Natural killer cell (primary cell): Measurements from ENCODE around the gene ASIC2. TPM values are rescaled to one million over a fixed set of nuclear protein-coding genes. Genes with fewer than 3 reads are reported as not detected.

Experiments
- ATAC-seq, 3 donors: fragments of 150-1000 bp in 2 of 3; fragments of 200-7000 bp in 1 of 3; cut with Tn5 transposase; 1 replicate in 1 of 3; 2 replicates in 2 of 3; pipeline ENCODE4 v1.10.0; 2021; ENCODE audit warnings: mild to moderate bottlenecking in 2 of 3, moderate library complexity in 2 of 3
- DNase-seq, 2 donors: peaks; one replicate each; pipeline versions ENCODE4 v3.0.0 to v3.0.0-alpha.2; 2013 to 2021; ENCODE audit warnings: mixed read lengths in 1 of 2
- H3K27ac ChIP-seq: one replicate; pipeline ENCODE4 v1.5.1; 2013; ENCODE audit warnings: mild to moderate bottlenecking, low read length
- H3K27me3 ChIP-seq: one replicate; pipeline ENCODE4 v1.6.1; 2013; ENCODE audit warnings: low read length; ENCODE audit not compliant: control insufficient read depth, insufficient read depth
- H3K36me3 ChIP-seq: one replicate; pipeline ENCODE4 v1.6.1; 2013; ENCODE audit warnings: low read length; ENCODE audit not compliant: control insufficient read depth, insufficient read depth
- H3K4me1 ChIP-seq: one replicate; pipeline ENCODE4 v1.6.1; 2013; ENCODE audit warnings: low read length; ENCODE audit not compliant: control insufficient read depth, insufficient read depth
- H3K4me3 ChIP-seq: one replicate; pipeline ENCODE4 v1.5.1; 2013; ENCODE audit warnings: low read length
- H3K9me3 ChIP-seq: one replicate; pipeline ENCODE4 v1.6.1; 2013; ENCODE audit warnings: low read length; ENCODE audit not compliant: control insufficient read depth, insufficient read depth
- H3K27ac Mint-ChIP-seq, 2 donors: one replicate each; pipeline ENCODE4 v1.8.0; 2022; ENCODE audit warnings: mild to moderate bottlenecking in 2 of 2, mixed read lengths in 2 of 2, moderate library complexity in 1 of 2
- H3K27me3 Mint-ChIP-seq, 2 donors: one replicate each; pipeline ENCODE4 v1.8.0; 2022; ENCODE audit warnings: low read depth in 2 of 2, mixed read lengths in 2 of 2
- H3K36me3 Mint-ChIP-seq: one replicate; pipeline ENCODE4 v1.8.0; 2022; ENCODE audit warnings: mixed read lengths
- H3K4me1 Mint-ChIP-seq, 2 donors: one replicate each; pipeline ENCODE4 v1.8.0; 2022; ENCODE audit warnings: mixed read lengths in 2 of 2
- H3K4me3 Mint-ChIP-seq: one replicate; pipeline ENCODE4 v1.8.0; 2022; ENCODE audit warnings: mild to moderate bottlenecking, moderate library complexity, mixed read lengths
- H3K9me3 Mint-ChIP-seq, 2 donors: one replicate each; pipeline ENCODE4 v1.8.0; 2022; ENCODE audit warnings: mixed read lengths in 2 of 2
- CTCF ChIP-seq: fragments of 200-600 bp; IDR thresholded peaks from one replicate; pipeline ENCODE4 v1.8.0; 2022; ENCODE audit warnings: antibody characterized with exemption
- whole genome bisulfite sequencing: methylation state at CpG from one replicate; pipeline ENCODE4 v1.1.7; 2013; ENCODE audit warnings: missing lambda C conversion rate; ENCODE audit not compliant: insufficient coverage; 5-methylcytosine and 5-hydroxymethylcytosine counted together
- intact Hi-C: fragments of 100-400 bp; cut with micrococcal nuclease; formaldehyde crosslinking; loops from one replicate; pipeline ENCODE4 v1.14.2; 2022
- total RNA-seq, 4 donors: library from RNA; stranded (reverse); fragments of 120-200 nt in 1 of 4; gene quantifications; one replicate each; pipeline versions ENCODE4 v1.2.3 to v1.2.4, GENCODE V29; 2013 to 2022

ASIC2 gene
- total RNA-seq, 3 donors from 2014 or later (not counting 1 experiment from before 2014, with no cell fraction given) = not detected

DNA sequence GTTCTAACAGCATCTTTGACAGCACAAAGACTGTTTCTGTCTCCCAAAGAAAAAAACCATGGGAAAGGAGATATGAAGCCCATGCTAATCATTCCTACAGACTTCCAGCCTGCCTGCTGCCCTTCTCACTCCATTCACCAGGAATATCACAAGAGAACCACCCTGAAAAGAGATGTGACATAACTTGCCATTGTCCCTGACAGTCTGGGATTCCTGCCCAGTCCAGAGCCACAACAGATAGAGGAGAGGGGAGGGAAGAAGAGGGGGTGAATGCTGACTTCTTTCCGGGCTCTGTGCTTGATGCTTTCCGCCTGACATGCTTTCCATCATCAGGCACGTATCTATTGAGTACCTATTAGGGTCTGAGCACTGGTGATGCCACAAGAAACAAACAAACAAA lies 31.6 kb upstream of the ASIC2 start:
- Histone ChIP-seq H3K36me3 (no peaks in the 10 kb centered on the region), H3K27me3 (no peaks in the 10 kb centered on the region), H3K4me1 (no peaks in the 10 kb centered on the region), H3K4me3 (no peak overlapping the region), H3K9me3 (no peaks in the 10 kb centered on the region), H3K27ac (no peak overlapping the region)
- Mint-ChIP-seq H3K4me3 (no peak overlapping the region), H3K9me3 (no peaks in the 10 kb centered on the region), H3K27ac (no peak overlapping the region), H3K36me3 (no peaks in the 10 kb centered on the region), H3K4me1 (no peaks in the 10 kb centered on the region), H3K27me3 (peaks cover 24 to 29% of the 10 kb centered on the region in 2 donors)
- no peak for TF ChIP-seq CTCF
- ATAC-seq (no peak), DNase-seq (no peak)
- WGBS = 72% methylated on average over 3 of the region's 3 CpGs
- intact Hi-C loops = no loop called here

GRCh38 chr17:33322063-33322462 lies 29.0 kb upstream of the ASIC2 start:
- Mint-ChIP-seq H3K4me3 (no peak overlapping the region), H3K4me1 (no peaks in the 10 kb centered on the region), H3K9me3 (no peaks in the 10 kb centered on the region), H3K27ac (no peak overlapping the region), H3K27me3 (peaks cover 25 to 29% of the 10 kb centered on the region in 2 donors), H3K36me3 (no peaks in the 10 kb centered on the region)
- Histone ChIP-seq H3K4me3 (no peak overlapping the region), H3K27me3 (no peaks in the 10 kb centered on the region), H3K27ac (no peak overlapping the region), H3K36me3 (no peaks in the 10 kb centered on the region), H3K4me1 (no peaks in the 10 kb centered on the region), H3K9me3 (no peaks in the 10 kb centered on the region)
- intact Hi-C loops = no loop called here
- ATAC-seq (no peak), DNase-seq (no peak)
- 87% methylated on average over 4 of the region's 6 CpGs for WGBS
- no peak for TF ChIP-seq CTCF

- no peaks in the 10 kb centered on the region for H3K9me3 Mint-ChIP-seq
- TF ChIP-seq CTCF = no peak
- no peak overlapping the region for H3K27ac Mint-ChIP-seq
- peaks cover 10 to 22% of the 10 kb centered on the region in 2 donors for H3K27me3 Mint-ChIP-seq
- DNase-seq (no peak), ATAC-seq (no peak)
- intact Hi-C loops = no loop called here
- Histone ChIP-seq H3K36me3 (no peaks in the 10 kb centered on the region), H3K4me3 (no peak overlapping the region), H3K9me3 (no peaks in the 10 kb centered on the region), H3K4me1 (no peaks in the 10 kb centered on the region), H3K27ac (no peak overlapping the region), H3K27me3 (no peaks in the 10 kb centered on the region)
- H3K4me1 Mint-ChIP-seq = no peaks in the 10 kb centered on the region
- H3K36me3 Mint-ChIP-seq = no peaks in the 10 kb centered on the region
- H3K4me3 Mint-ChIP-seq = no peak overlapping the region
- whole genome bisulfite sequencing = 67% methylated on average over 1 of the region's 3 CpGs
Measured at GRCh38 chr17:33318241-33318640, 25.1 kb upstream of the ASIC2 start.

DNA sequence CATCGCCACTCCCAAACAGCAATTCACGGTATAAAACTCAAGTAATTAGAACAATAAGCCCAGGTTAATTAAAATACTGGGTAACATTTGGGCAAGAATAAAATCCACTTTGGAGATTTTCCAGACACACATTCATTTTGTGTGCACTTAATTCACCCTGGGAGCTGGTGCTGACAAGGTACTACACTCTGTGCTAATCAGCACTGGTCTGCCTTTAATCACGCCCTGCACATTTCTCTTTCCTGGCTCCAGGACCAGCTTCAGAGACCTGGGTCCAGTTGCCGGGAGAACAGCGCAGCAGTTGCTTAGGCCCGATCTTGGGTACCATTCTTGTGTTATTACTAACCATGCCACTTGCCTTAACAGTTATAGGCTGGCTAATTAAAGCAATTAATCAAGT lies 23.7 kb upstream of the ASIC2 start:
- Mint-ChIP-seq H3K36me3 (no peaks in the 10 kb centered on the region), H3K9me3 (no peaks in the 10 kb centered on the region), H3K27me3 (peaks cover 12 to 29% of the 10 kb centered on the region in 2 donors), H3K4me3 (no peak overlapping the region), H3K4me1 (no peaks in the 10 kb centered on the region), H3K27ac (no peak overlapping the region)
- intact Hi-C loops = no loop called here
- H3K4me1 ChIP-seq = no peaks in the 10 kb centered on the region
- no peaks in the 10 kb centered on the region for H3K9me3 ChIP-seq
- no peak for DNase-seq
- TF ChIP-seq CTCF = no peak
- no peak overlapping the region for H3K27ac ChIP-seq
- no peaks in the 10 kb centered on the region for H3K36me3 ChIP-seq
- 87% methylated on average over 6 of the region's 6 CpGs for WGBS
- H3K4me3 ChIP-seq = no peak overlapping the region
- H3K27me3 ChIP-seq = no peaks in the 10 kb centered on the region
- ATAC-seq = no peak
